GM23338 (cell line): ENCODE data around the gene SLC2A5.

Experiments
- POLR2AphosphoS5 ChIP-seq: IDR thresholded peaks from 2 replicates; pipeline ENCODE4 v1.6.1; 2016; ENCODE audit warnings: antibody characterized with exemption, low read depth
- ZNF331 ChIP-seq: fragments of 250-450 bp; sonication (Bioruptor Pico); IDR thresholded peaks from 2 replicates; pipeline ENCODE4 v1.5.0; 2020; ENCODE audit warnings: low read depth, mild to moderate bottlenecking, moderate library complexity
- TF ChIP-seq, protein P1 (sequence below), 2 experiments: fragments of 200-600 bp in 1 of 2; sonication (generic) in 1 of 2; conservative IDR thresholded peaks; 2 replicates each; pipeline versions ENCODE4 v1.5.1 to v1.6.1; 2016 to 2017; ENCODE audit warnings: antibody characterized with exemption in 2 of 2, low read depth in 2 of 2, mild to moderate bottlenecking in 2 of 2, moderate library complexity in 1 of 2

DNA sequence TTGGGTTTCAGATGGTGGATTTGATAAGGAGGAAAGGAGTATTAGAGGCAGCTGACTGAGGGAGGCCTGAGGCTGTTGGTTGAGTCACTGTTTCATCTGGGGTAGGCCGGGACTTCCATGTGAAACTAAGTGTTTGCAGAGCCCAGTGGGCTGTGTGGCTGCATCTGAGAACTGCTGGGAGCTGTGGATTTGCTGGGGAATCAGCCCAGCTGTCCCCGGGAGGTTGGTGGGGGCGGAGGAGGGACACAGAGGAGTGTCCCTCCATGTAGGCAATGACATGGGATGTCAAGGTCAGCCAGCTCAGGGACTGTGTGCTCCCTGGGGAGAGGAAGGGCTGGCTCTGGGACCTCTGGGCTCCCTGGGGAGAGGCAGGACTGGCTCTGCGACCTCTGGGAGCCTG, 79.6 kb downstream of the SLC2A5 start:
- TF ChIP-seq, protein P1, sequence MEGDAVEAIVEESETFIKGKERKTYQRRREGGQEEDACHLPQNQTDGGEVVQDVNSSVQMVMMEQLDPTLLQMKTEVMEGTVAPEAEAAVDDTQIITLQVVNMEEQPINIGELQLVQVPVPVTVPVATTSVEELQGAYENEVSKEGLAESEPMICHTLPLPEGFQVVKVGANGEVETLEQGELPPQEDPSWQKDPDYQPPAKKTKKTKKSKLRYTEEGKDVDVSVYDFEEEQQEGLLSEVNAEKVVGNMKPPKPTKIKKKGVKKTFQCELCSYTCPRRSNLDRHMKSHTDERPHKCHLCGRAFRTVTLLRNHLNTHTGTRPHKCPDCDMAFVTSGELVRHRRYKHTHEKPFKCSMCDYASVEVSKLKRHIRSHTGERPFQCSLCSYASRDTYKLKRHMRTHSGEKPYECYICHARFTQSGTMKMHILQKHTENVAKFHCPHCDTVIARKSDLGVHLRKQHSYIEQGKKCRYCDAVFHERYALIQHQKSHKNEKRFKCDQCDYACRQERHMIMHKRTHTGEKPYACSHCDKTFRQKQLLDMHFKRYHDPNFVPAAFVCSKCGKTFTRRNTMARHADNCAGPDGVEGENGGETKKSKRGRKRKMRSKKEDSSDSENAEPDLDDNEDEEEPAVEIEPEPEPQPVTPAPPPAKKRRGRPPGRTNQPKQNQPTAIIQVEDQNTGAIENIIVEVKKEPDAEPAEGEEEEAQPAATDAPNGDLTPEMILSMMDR (conservative IDR thresholded peaks at IDR 0.05; ENCODE audit: low read depth in 2 of 2): no peak
- no peak for TF ChIP-seq ZNF331
- no peak for TF ChIP-seq POLR2AphosphoS5
